ENCODE results near the gene RTKN2.

The RTKN2 gene

GRCh38 chr10:62214364-62214874 lies 54.2 kb downstream of the RTKN2 start:
- DNase-seq = no peak

GRCh38 chr10:62205750-62206399 lies 62.8 kb downstream of the RTKN2 start:
- DNase-seq = no peak

- DNase-seq = peak; percentile 14
Measured at GRCh38 chr10:62199584-62199983, 69.1 kb downstream of the RTKN2 start.

GRCh38 chr10:62196528-62196927 lies 72.1 kb downstream of the RTKN2 start:
- no peak for DNase-seq

- DNase-seq = no peak
Measured at GRCh38 chr10:62195675-62195926, 73.0 kb downstream of the RTKN2 start.

GRCh38 chr10:62194924-62195674 lies 73.5 kb downstream of the RTKN2 start:
- no peak for DNase-seq

GRCh38 chr10:62193479-62193878 lies 75.2 kb downstream of the RTKN2 start:
- DNase-seq = no peak

- no peak for DNase-seq
Measured at GRCh38 chr10:62189131-62189530, 79.5 kb downstream of the RTKN2 start.

GRCh38 chr10:62188021-62188616 lies 80.5 kb downstream of the RTKN2 start:
- DNase-seq = no peak

GRCh38 chr10:62186999-62187675 lies 81.5 kb downstream of the RTKN2 start:
- no peak for DNase-seq

- DNase-seq = no peak
Measured at GRCh38 chr10:62185919-62186692, 82.5 kb downstream of the RTKN2 start.

- DNase-seq = no peak
Measured at GRCh38 chr10:62183857-62184795, 84.5 kb downstream of the RTKN2 start.

GRCh38 chr10:62183442-62183841 lies 85.2 kb downstream of the RTKN2 start:
- DNase-seq = peak; percentile 89

GRCh38 chr10:62182595-62182994 lies 86.0 kb downstream of the RTKN2 start:
- DNase-seq = no peak

GRCh38 chr10:62182171-62182570 lies 86.5 kb downstream of the RTKN2 start:
- DNase-seq = no peak

GRCh38 chr10:62180677-62181076 lies 88.0 kb downstream of the RTKN2 start:
- no peak for DNase-seq

GRCh38 chr10:62178568-62178967 lies 90.1 kb downstream of the RTKN2 start:
- DNase-seq = no peak

- DNase-seq = no peak
Measured at GRCh38 chr10:62177111-62177510, 91.5 kb downstream of the RTKN2 start.

- DNase-seq = no peak
Measured at GRCh38 chr10:62175251-62175650, 93.4 kb downstream of the RTKN2 start.

GRCh38 chr10:62172465-62172864 lies 96.2 kb downstream of the RTKN2 start:
- DNase-seq = no peak

- DNase-seq = no peak
Measured at GRCh38 chr10:62171791-62172190, 96.9 kb downstream of the RTKN2 start.

- DNase-seq = no peak
Measured at GRCh38 chr10:62170732-62171131, 97.9 kb downstream of the RTKN2 start.
